ENCODE measurements around the gene ACTL9. TPM values are rescaled to one million over a fixed set of nuclear protein-coding genes. Genes with fewer than 3 reads are reported as not detected.

Gene ACTL9
- total RNA-seq, 1 donor from 2014 or later, result not detected

DNA sequence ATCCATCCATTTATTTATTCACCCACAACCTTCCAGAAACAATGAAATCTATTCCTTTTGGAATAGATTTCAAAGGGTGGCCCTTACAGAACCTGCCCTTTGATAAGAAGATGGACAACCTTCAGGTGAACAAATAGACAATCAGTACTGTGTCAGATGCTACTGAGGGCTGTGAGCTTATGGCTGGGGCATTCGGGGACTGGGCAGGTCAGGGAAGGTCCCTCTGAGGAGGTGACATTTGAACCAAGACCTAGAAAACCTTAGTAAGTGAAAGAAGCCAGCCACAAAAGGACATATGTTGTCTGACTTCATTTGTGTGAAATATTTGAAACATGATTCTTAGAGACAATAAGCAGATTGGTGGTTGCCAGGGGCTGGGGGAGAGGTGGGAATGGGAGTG is 15.7 kb downstream of the ACTL9 start:
- H3K9me3 ChIP-seq, result no peaks in the 10 kb centered on the region
- no peak for ATAC-seq
- no peaks in the 10 kb centered on the region for H3K36me3 ChIP-seq
- no peaks in the 10 kb centered on the region for H3K4me1 ChIP-seq
- H3K27ac ChIP-seq, result no peak overlapping the region
- intact Hi-C loops (cut with DNase I), result no loop called here
- H3K4me3 ChIP-seq, result no peak overlapping the region
- no peak for TF ChIP-seq CTCF (IDR thresholded peaks at IDR 0.05)
- peaks cover 5% of the 10 kb centered on the region for H3K27me3 ChIP-seq (ENCODE audit: low read depth)
- no peak for DNase-seq

DNA sequence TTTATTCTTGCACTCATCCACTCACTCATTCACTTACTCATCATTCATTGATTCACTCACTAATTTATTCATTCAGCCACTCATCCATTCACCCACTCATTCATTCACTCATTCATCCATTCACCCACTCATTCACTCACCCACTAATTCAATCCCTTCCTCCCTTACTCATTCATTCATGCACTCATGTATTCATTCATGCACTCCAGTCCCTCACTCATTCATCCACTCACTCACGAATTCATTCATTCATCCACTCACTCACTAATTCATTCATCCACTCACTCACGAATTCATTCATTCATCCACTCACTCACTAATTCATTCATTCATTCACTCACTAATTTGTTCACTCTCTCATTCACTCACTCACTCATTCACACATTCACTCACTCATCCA is 16.1 kb downstream of the ACTL9 start:
- no peak overlapping the region for H3K4me3 ChIP-seq
- peaks cover 5% of the 10 kb centered on the region for H3K27me3 ChIP-seq (ENCODE audit: low read depth)
- no peaks in the 10 kb centered on the region for H3K36me3 ChIP-seq
- DNase-seq (no peak), ATAC-seq (no peak)
- no peaks in the 10 kb centered on the region for H3K9me3 ChIP-seq
- no peak overlapping the region for H3K27ac ChIP-seq
- no peaks in the 10 kb centered on the region for H3K4me1 ChIP-seq
- intact Hi-C loops (cut with DNase I), result no loop called here
- TF ChIP-seq CTCF (IDR thresholded peaks at IDR 0.05), result no peak

DNA sequence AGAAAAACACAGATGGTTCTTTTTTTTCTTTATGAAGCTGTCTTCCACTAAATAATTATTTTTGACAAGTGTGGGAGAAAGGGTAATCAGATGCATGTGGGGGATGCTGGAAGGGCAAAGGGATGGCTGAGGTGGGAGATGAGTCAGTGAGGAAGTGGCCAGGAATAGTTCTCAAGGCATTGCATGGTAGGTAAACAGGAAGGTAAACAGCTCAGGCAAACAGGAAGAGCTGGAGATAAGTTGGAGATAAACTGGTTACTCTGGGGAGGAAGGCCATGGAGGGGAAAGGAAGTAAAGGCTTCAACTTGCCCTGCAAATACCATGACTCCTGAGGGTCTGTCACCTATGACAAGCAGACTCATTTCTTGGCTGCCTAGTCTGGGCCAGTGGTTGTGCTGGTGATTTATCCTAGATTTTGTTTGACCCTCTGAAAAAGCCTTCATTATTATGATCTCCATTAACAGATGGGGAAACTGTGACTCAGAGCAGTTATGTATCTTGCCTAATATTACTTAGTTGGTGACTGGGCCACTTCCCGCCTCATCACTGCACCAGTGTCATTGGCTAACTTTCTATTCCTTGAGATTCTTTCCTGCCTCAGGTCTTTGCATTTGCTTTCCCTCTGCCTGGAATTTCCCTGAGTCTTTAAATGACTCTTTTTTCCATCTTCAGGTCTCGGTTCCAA is 17.1 kb downstream of the ACTL9 start:
- no peaks in the 10 kb centered on the region for H3K4me1 ChIP-seq
- ATAC-seq (no peak), DNase-seq (no peak)
- no peak overlapping the region for H3K4me3 ChIP-seq
- H3K36me3 ChIP-seq, result no peaks in the 10 kb centered on the region
- intact Hi-C loops (cut with DNase I), result no loop called here
- H3K9me3 ChIP-seq, result no peaks in the 10 kb centered on the region
- H3K27me3 ChIP-seq (ENCODE audit: low read depth), result peaks cover 5% of the 10 kb centered on the region
- H3K27ac ChIP-seq, result no peak overlapping the region
- no peak for TF ChIP-seq CTCF (IDR thresholded peaks at IDR 0.05)

DNA sequence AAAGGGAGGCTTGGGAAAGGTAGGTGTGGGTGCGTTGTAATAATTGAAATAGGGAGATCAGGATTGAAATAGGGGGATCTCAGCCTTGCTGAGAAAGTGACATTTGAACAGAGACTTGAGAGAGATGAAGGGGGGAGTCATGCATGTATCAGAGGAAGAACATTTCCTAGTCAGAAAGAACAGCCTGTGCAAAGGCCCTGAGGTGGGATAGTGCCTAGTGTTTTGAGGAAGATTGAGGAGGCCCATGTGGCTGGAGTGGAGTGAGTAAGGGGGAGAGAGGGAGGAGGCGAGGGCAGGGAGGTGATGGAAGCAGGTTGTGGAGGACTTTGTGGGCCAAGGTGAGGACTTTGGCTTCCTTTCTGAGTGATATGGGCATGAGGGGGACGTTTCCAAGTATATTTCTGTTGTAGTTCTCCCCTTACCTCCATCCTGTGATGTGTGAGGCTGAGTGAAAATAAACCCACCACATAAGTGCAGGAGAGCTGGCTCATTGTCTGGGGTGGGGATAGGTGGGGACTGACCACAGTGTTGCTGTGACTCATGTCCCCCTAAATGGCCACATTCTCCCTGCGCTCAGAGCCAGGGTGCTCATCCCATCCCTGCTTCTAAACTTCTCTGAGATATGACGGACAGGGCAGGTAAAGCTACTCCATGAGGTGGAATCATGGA is 17.8 kb downstream of the ACTL9 start:
- no peaks in the 10 kb centered on the region for H3K36me3 ChIP-seq
- intact Hi-C loops (cut with DNase I), result no loop called here
- DNase-seq, result no peak
- no peaks in the 10 kb centered on the region for H3K4me1 ChIP-seq
- H3K27ac ChIP-seq, result no peak overlapping the region
- no peak overlapping the region for H3K4me3 ChIP-seq
- no peaks in the 10 kb centered on the region for H3K9me3 ChIP-seq
- H3K27me3 ChIP-seq (ENCODE audit: low read depth), result peaks cover 5% of the 10 kb centered on the region
- ATAC-seq, result no peak
- TF ChIP-seq CTCF (IDR thresholded peaks at IDR 0.05), result no peak

DNA sequence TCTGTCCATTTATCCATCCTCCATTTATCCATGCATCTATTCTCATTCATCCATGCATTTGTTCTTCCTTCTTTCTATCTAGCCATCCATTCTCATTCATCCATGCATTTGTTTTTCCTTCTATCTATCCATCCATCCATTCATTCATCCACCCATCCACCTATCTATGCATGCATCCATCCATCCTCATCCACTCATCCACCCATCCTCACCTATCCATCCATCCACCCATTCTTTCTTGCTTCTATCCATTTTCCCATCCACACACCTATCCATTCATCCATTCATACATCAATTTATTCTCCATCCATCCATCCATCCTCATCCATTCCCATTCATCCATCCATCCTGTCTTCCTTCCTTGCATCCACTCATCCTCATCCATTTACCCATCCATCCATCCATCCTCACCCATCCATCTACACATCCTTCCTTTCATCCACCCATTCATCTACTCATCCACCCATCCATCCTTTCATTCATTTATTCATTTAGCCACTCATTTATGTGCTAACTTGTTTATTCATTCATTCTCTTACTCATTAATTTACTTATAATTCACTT is 20.3 kb downstream of the ACTL9 start:
- no peaks in the 10 kb centered on the region for H3K27me3 ChIP-seq (ENCODE audit: low read depth)
- no peaks in the 10 kb centered on the region for H3K36me3 ChIP-seq
- no peak overlapping the region for H3K4me3 ChIP-seq
- TF ChIP-seq CTCF (IDR thresholded peaks at IDR 0.05), result no peak
- ATAC-seq, result no peak
- DNase-seq, result no peak
- H3K4me1 ChIP-seq, result no peaks in the 10 kb centered on the region
- H3K9me3 ChIP-seq, result no peaks in the 10 kb centered on the region
- intact Hi-C loops (cut with DNase I), result no loop called here
- no peak overlapping the region for H3K27ac ChIP-seq
